Upper lobe of left lung (tissue), 6 donors: ENCODE results near the gene OR8J1. TPM values are rescaled to one million over a fixed set of nuclear protein-coding genes. Genes with fewer than 3 reads are reported as not detected.

Experiments
- ATAC-seq, 2 donors: fragments of 200-7000 bp; cut with Tn5 transposase; one replicate each; pipeline ENCODE4 v1.9.1; 2022; ENCODE audit warnings: mild to moderate bottlenecking in 2 of 2, moderate library complexity in 2 of 2; ENCODE audit not compliant: low FRiP score in 2 of 2
- DNase-seq, 2 donors: peaks; one replicate each; pipeline ENCODE4 v3.0.0-alpha.2; 2019 to 2020
- H3K27ac ChIP-seq, 4 donors: fragments of 200-600 bp; sonication (generic); one replicate each; pipeline ENCODE4 v1.5.1; 2016 to 2019
- H3K27me3 ChIP-seq, 4 donors: fragments of 200-600 bp; sonication (generic); one replicate each; pipeline ENCODE4 v1.5.1; 2017 to 2019
- H3K36me3 ChIP-seq, 4 donors: fragments of 200-600 bp; sonication (generic); one replicate each; pipeline ENCODE4 v1.5.1; 2016 to 2019
- H3K4me1 ChIP-seq, 4 donors: fragments of 200-600 bp; sonication (generic); one replicate each; pipeline ENCODE4 v1.5.1; 2018 to 2019
- H3K4me3 ChIP-seq, 4 donors: fragments of 200-600 bp; sonication (generic); one replicate each; pipeline ENCODE4 v1.5.1; 2017 to 2019; ENCODE audit warnings: mild to moderate bottlenecking in 2 of 4, moderate library complexity in 1 of 4
- H3K9me3 ChIP-seq, 4 donors: fragments of 200-600 bp; sonication (generic); one replicate each; pipeline ENCODE4 v1.5.1; 2018 to 2019
- EP300 ChIP-seq, 4 donors: sonication (generic); formaldehyde crosslinking; IDR thresholded peaks; one replicate each; pipeline ENCODE4 v1.5.1; 2017; ENCODE audit warnings: antibody characterized with exemption in 4 of 4, control low read depth in 2 of 4
- POLR2A ChIP-seq, 4 donors: fragments of 450-650 bp; IDR thresholded peaks; one replicate each; pipeline ENCODE4 v1.5.1; 2016 to 2017; ENCODE audit warnings: antibody characterized with exemption in 4 of 4, mild to moderate bottlenecking in 2 of 4
- POLR2AphosphoS5 ChIP-seq, 2 donors: sonication (generic); formaldehyde crosslinking; IDR thresholded peaks; one replicate each; pipeline ENCODE4 v1.5.1; 2017; ENCODE audit warnings: antibody characterized with exemption in 2 of 2
- WGBS, 2 donors: methylation state at CpG; one replicate each; pipeline ENCODE4 v1.1.5; 2017 to 2018; 5-methylcytosine and 5-hydroxymethylcytosine counted together
- total RNA-seq, 6 donors: library from RNA; depleted of rRNA in 4 of 6; stranded (reverse); fragments of >200 nt in 4 of 6; gene quantifications; one replicate each; pipeline versions ENCODE4 v1.1.0 to v1.2.1, GENCODE V29; 2016 to 2021
- TF ChIP-seq, protein P1 (sequence below), 6 experiments: fragments of 450-650 bp in 4 of 6; fragments of 200-600 bp in 2 of 6; sonication (generic) in 2 of 6; IDR thresholded peaks; one replicate each; pipeline ENCODE4 v1.5.1; 2016 to 2019; ENCODE audit warnings: antibody characterized with exemption in 6 of 6
- donor health status: DM: no; HTN: no; CAD: no; lungs with moderate emphysema.
- donor health status: DM: no; HTN: yes; CAD: no; lungs with severe emphysema.

The OR8J1 gene
- total RNA-seq, 6 donors from 2014 or later: not detected

DNA sequence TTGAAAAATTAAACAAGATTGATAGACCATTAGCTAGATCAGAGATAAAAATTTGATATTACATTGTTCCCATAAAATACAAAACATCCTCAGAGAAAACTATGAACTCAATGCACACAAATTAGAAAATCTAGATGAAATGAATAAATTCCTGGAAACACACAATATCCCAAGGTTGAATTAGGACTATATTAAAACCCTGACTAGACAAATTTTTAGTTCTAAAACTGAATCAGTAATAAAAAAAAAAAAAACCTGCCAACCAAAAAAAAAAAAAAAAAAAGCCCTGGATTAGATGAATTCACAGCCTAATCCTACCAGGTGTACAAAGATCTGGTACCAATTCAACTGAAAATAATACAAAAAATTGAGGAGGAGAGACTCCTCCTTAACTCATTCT is 13.8 kb upstream of the OR8J1 start:
- peaks cover 0 to 3% (median 0%) of the 10 kb centered on the region in 4 donors for H3K9me3 ChIP-seq
- H3K36me3 ChIP-seq: no peaks in the 10 kb centered on the region
- ATAC-seq: no peak
- H3K27me3 ChIP-seq: no peaks in the 10 kb centered on the region
- no peaks in the 10 kb centered on the region for H3K4me1 ChIP-seq
- no peak for TF ChIP-seq EP300 (IDR thresholded peaks at IDR 0.05)
- no peak for TF ChIP-seq POLR2AphosphoS5 (IDR thresholded peaks at IDR 0.05)
- TF ChIP-seq, protein P1, sequence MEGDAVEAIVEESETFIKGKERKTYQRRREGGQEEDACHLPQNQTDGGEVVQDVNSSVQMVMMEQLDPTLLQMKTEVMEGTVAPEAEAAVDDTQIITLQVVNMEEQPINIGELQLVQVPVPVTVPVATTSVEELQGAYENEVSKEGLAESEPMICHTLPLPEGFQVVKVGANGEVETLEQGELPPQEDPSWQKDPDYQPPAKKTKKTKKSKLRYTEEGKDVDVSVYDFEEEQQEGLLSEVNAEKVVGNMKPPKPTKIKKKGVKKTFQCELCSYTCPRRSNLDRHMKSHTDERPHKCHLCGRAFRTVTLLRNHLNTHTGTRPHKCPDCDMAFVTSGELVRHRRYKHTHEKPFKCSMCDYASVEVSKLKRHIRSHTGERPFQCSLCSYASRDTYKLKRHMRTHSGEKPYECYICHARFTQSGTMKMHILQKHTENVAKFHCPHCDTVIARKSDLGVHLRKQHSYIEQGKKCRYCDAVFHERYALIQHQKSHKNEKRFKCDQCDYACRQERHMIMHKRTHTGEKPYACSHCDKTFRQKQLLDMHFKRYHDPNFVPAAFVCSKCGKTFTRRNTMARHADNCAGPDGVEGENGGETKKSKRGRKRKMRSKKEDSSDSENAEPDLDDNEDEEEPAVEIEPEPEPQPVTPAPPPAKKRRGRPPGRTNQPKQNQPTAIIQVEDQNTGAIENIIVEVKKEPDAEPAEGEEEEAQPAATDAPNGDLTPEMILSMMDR (IDR thresholded peaks at IDR 0.05): no peak
- TF ChIP-seq POLR2A (IDR thresholded peaks at IDR 0.05): no peak
- no peak overlapping the region for H3K27ac ChIP-seq
- no peak overlapping the region for H3K4me3 ChIP-seq
- DNase-seq: no peak

DNA sequence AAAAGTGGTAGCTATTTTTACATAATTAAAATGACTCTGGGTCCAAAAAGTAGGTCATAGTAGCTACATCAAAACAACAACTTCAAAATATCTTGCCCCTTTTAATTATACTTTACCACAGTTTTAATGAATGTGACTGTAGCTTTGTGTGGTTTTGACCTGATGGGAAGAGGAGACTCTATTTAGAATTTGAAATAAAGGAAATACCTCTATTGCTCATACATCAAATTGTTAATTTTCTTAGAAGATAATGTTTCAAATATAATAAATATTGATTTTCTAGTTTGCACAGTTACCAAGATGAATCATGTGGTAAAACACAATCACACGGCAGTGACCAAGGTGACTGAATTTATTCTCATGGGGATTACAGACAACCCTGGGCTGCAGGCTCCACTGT is 8.4 kb upstream of the OR8J1 start, which contains the start of gene OR8K1:
TSS of gene OR8K1 (plus strand) at position 301 of the 400 bp plus-strand sequence. CDS start at position 301, 0 bp downstream.
- H3K4me1 ChIP-seq: no peaks in the 10 kb centered on the region
- TF ChIP-seq EP300 (IDR thresholded peaks at IDR 0.05) (no peak), POLR2AphosphoS5 (IDR thresholded peaks at IDR 0.05) (no peak), POLR2A (IDR thresholded peaks at IDR 0.05) (no peak)
- TF ChIP-seq, protein P1 (IDR thresholded peaks at IDR 0.05): no peak
- H3K27ac ChIP-seq: no peak within 1 kb of the TSS
- no peaks in the 10 kb centered on the region for H3K36me3 ChIP-seq
- H3K9me3 ChIP-seq: peaks cover 0 to 3% (median 0%) of the 10 kb centered on the region in 4 donors
- H3K4me3 ChIP-seq: no peak within 1 kb of the TSS
- 81 to 92% methylated on average over 1 of the region's 1 CpG for WGBS, 2 donors
- H3K27me3 ChIP-seq: no peaks in the 10 kb centered on the region
- ATAC-seq (no peak), DNase-seq (no peak)

GRCh38 chr11:56375324-56375723 is 21.2 kb downstream of the OR8J1 start, which contains the start of gene OR8U1:
OR8U1 (plus strand) TSS chr11:56375624; CDS start chr11:56375624, 0 bp downstream.
- no peaks in the 10 kb centered on the region for H3K36me3 ChIP-seq
- no peak for TF ChIP-seq POLR2A (IDR thresholded peaks at IDR 0.05)
- TF ChIP-seq, protein P1 (IDR thresholded peaks at IDR 0.05): no peak
- no peaks in the 10 kb centered on the region for H3K9me3 ChIP-seq
- no peak within 1 kb of the TSS for H3K4me3 ChIP-seq
- 78 to 79% methylated on average over 2 of the region's 2 CpGs for WGBS, 2 donors
- no peaks in the 10 kb centered on the region for H3K4me1 ChIP-seq
- ATAC-seq (no peak), DNase-seq (no peak)
- H3K27ac ChIP-seq: no peak within 1 kb of the TSS
- no peaks in the 10 kb centered on the region for H3K27me3 ChIP-seq

- no peaks in the 10 kb centered on the region for H3K27me3 ChIP-seq
- no peaks in the 10 kb centered on the region for H3K4me1 ChIP-seq
- 76 to 79% methylated on average over 2 of the region's 2 CpGs for WGBS, 2 donors
- no peak overlapping the region for H3K4me3 ChIP-seq
- no peak for DNase-seq
- no peak for TF ChIP-seq POLR2A (IDR thresholded peaks at IDR 0.05)
- no peak for TF ChIP-seq EP300 (IDR thresholded peaks at IDR 0.05)
- no peak for TF ChIP-seq POLR2AphosphoS5 (IDR thresholded peaks at IDR 0.05)
- TF ChIP-seq, protein P1 (IDR thresholded peaks at IDR 0.05): no peak
- ATAC-seq: no peak
- no peak overlapping the region for H3K27ac ChIP-seq
- H3K9me3 ChIP-seq: no peaks in the 10 kb centered on the region
- H3K36me3 ChIP-seq: no peaks in the 10 kb centered on the region
Observed at GRCh38 chr11:56380120-56380519, 26.0 kb downstream of the OR8J1 start.

GRCh38 chr11:56394381-56394780 is 40.3 kb downstream of the OR8J1 start:
- Histone ChIP-seq H3K4me1 (no peaks in the 10 kb centered on the region), H3K27me3 (no peaks in the 10 kb centered on the region), H3K4me3 (no peak overlapping the region), H3K27ac (no peak overlapping the region), H3K9me3 (no peaks in the 10 kb centered on the region), H3K36me3 (no peaks in the 10 kb centered on the region)
- WGBS, 2 donors: 84 to 89% methylated on average over 3 of the region's 3 CpGs
- TF ChIP-seq EP300 (IDR thresholded peaks at IDR 0.05) (no peak), POLR2AphosphoS5 (IDR thresholded peaks at IDR 0.05) (no peak), POLR2A (IDR thresholded peaks at IDR 0.05) (no peak)
- TF ChIP-seq, protein P1 (IDR thresholded peaks at IDR 0.05): no peak
- ATAC-seq (no peak), DNase-seq (no peak)
